ENCODE data around the gene XPNPEP1.

DNA sequence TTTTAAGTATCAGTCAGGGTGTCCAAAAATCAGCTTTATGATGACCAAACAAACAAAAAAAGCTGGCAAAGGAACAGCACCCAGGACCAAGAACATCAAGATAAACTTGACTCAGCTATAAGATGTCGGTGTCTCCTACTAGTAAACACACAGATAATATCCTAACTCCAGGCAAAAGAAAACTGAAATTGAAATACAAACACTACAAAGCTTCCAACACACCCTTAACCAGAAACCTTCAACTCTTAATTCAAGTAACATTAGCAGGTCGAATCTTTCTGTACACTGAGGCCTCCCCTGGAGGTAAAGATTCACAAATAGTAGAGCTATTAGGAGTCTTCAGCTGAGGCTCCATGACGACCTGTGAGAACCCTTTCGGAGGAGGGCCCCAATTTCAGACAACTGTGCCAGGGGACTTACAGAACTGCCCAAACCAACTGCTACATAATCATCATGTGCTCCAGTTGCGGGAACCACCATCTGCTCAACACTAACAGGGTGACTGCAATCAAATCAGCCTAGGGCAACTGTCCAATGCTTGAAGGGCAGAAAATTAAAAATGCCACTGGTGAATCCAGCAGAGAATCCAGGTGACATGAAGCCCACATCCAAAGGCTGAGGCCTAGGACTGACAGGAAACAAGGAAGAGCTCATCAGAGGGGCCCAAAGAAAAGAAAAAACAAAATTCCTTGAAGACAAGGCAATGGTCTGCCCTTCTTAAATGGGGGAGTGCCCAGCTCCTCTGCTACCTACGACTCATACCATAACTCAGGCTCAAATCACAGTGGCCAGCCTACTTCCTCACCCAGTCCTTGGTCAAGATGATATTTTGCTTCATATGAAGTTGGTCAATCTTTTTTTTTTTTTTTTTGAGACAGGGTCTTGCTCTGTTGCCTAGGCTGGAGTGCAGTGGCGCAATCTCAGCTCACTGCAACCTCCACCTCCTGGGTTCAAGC is 20.0 kb downstream of the XPNPEP1 start:
- TF ChIP-seq, protein P1, sequence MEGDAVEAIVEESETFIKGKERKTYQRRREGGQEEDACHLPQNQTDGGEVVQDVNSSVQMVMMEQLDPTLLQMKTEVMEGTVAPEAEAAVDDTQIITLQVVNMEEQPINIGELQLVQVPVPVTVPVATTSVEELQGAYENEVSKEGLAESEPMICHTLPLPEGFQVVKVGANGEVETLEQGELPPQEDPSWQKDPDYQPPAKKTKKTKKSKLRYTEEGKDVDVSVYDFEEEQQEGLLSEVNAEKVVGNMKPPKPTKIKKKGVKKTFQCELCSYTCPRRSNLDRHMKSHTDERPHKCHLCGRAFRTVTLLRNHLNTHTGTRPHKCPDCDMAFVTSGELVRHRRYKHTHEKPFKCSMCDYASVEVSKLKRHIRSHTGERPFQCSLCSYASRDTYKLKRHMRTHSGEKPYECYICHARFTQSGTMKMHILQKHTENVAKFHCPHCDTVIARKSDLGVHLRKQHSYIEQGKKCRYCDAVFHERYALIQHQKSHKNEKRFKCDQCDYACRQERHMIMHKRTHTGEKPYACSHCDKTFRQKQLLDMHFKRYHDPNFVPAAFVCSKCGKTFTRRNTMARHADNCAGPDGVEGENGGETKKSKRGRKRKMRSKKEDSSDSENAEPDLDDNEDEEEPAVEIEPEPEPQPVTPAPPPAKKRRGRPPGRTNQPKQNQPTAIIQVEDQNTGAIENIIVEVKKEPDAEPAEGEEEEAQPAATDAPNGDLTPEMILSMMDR (optimal IDR thresholded peaks at IDR 0.05 in 1 of 3, IDR thresholded peaks at IDR 0.05 in 1 of 3, conservative IDR thresholded peaks at IDR 0.05 in 1 of 3; ENCODE audit: extremely low read depth in 1 of 3, insufficient read depth in 2 of 3, low read length in 3 of 3) = no peak
- TF ChIP-seq EZH2 (IDR thresholded peaks at IDR 0.05; ENCODE audit: low read length) = no peak
